Stimulated activated CD8-positive, alpha-beta memory T cell treated with anti-CD3 and anti-CD28 coated beads, Interleukin-12 subunit alpha, Interleukin-12 subunit beta, amount 100 ng/mL, for 4 hours (primary cell): Measurements from ENCODE around the gene OFD1.
"Not testable (repeated sequence)": the region's sequence is repeated elsewhere in the genome, so short reads cannot be mapped to it uniquely, and the experiment has no call there.

Experiments used
- DNase-seq: peaks from one replicate; pipeline ENCODE4 v3.0.0-alpha.2; 2020; ENCODE audit warnings: low read depth

Gene OFD1

GRCh38 chrX:13703589-13703988 lies 31.0 kb upstream of the OFD1 start:
- no peak for DNase-seq

GRCh38 chrX:13711141-13711540 lies 23.4 kb upstream of the OFD1 start:
- no peak for DNase-seq

- DNase-seq: no peak
These were observed 18.1 kb upstream of the OFD1 start for GRCh38 chrX:13716455-13716854.

GRCh38 chrX:13716905-13717304 lies 17.6 kb upstream of the OFD1 start:
- DNase-seq: no peak

GRCh38 chrX:13717700-13718472 lies 16.7 kb upstream of the OFD1 start:
- no peak for DNase-seq

GRCh38 chrX:13719192-13719856 lies 15.2 kb upstream of the OFD1 start:
- DNase-seq: no peak

GRCh38 chrX:13721371-13721770 lies 13.2 kb upstream of the OFD1 start:
- no peak for DNase-seq

- DNase-seq: no peak
These were observed 12.6 kb upstream of the OFD1 start for GRCh38 chrX:13721819-13722519.

- not testable (repeated sequence) for DNase-seq
These were observed 9.7 kb upstream of the OFD1 start for GRCh38 chrX:13724878-13725277.

GRCh38 chrX:13726583-13726982 lies 8.0 kb upstream of the OFD1 start:
- not testable (repeated sequence) for DNase-seq

GRCh38 chrX:13730523-13730922 lies 4.0 kb upstream of the OFD1 start:
- DNase-seq: not testable (repeated sequence)

GRCh38 chrX:13732246-13733067 lies 2.1 kb upstream of the OFD1 start:
- no peak for DNase-seq

GRCh38 chrX:13733506-13733905 lies 1.0 kb upstream of the OFD1 start:
- DNase-seq: no peak

- no peak for DNase-seq
These were observed 7.1 kb downstream of the OFD1 start for GRCh38 chrX:13741695-13742094.

- DNase-seq: no peak
These were observed 8.0 kb downstream of the OFD1 start for GRCh38 chrX:13742397-13743176.

GRCh38 chrX:13747836-13748235 lies 13.3 kb downstream of the OFD1 start:
- no peak for DNase-seq

GRCh38 chrX:13748486-13748885 lies 13.9 kb downstream of the OFD1 start:
- no peak for DNase-seq

- no peak for DNase-seq
These were observed 15.7 kb downstream of the OFD1 start for GRCh38 chrX:13750204-13750603.

- DNase-seq: no peak
These were observed 16.3 kb downstream of the OFD1 start for GRCh38 chrX:13750812-13751211.

GRCh38 chrX:13752141-13752540 lies 17.6 kb downstream of the OFD1 start:
- no peak for DNase-seq

- DNase-seq: no peak
These were observed 18.1 kb downstream of the OFD1 start for GRCh38 chrX:13752646-13753045.
